Trophoblast cell (in vitro differentiated cells and primary cell): Measurements from ENCODE around the gene MYCN.
"Not testable (repeated sequence)": the region's sequence is repeated elsewhere in the genome, so short reads cannot be mapped to it uniquely, and the experiment has no call there.

ENCODE experiments used
- DNase-seq, 2 donors: peaks; one replicate each; pipeline ENCODE4 v3.0.0-alpha.2; 2016
- H2AFZ ChIP-seq: 2 replicates; pipeline ENCODE4 v1.6.1; 2013; ENCODE audit warnings: low read length, moderate library complexity, mild to moderate bottlenecking; ENCODE audit not compliant: insufficient read depth, poor library complexity
- H2AK5ac ChIP-seq: 2 replicates; pipeline ENCODE4 v1.6.1; 2013; ENCODE audit warnings: mild to moderate bottlenecking, low read length
- H2BK120ac ChIP-seq: 2 replicates; pipeline ENCODE4 v1.6.1; 2013; ENCODE audit warnings: low read length, mild to moderate bottlenecking, moderate library complexity; ENCODE audit not compliant: insufficient read depth, poor library complexity
- H2BK12ac ChIP-seq: 2 replicates; pipeline ENCODE4 v1.6.1; 2013; ENCODE audit warnings: mild to moderate bottlenecking, low read length, moderate library complexity
- H2BK5ac ChIP-seq: 2 replicates; pipeline ENCODE4 v1.6.1; 2013; ENCODE audit warnings: low read length, low read depth, moderate library complexity, mild to moderate bottlenecking; ENCODE audit not compliant: poor library complexity
- H3K14ac ChIP-seq: 2 replicates; pipeline ENCODE4 v1.6.1; 2013; ENCODE audit warnings: mild to moderate bottlenecking, low read length
- H3K18ac ChIP-seq: 2 replicates; pipeline ENCODE4 v1.6.1; 2013; ENCODE audit warnings: mild to moderate bottlenecking, low read length
- H3K23ac ChIP-seq: 2 replicates; pipeline ENCODE4 v1.6.1; 2013; ENCODE audit warnings: low read length
- H3K27ac ChIP-seq: 2 replicates; pipeline ENCODE4 v1.5.1; 2013; ENCODE audit warnings: low read depth, mild to moderate bottlenecking, inconsistent platforms, low read length, moderate library complexity
- H3K27me3 ChIP-seq: 2 replicates; pipeline ENCODE4 v1.6.1; 2013; ENCODE audit warnings: inconsistent platforms, mild to moderate bottlenecking, low read length, moderate library complexity; ENCODE audit not compliant: insufficient read depth
- H3K36me3 ChIP-seq, 2 experiments: 1 replicate in 1 of 2; 2 replicates in 1 of 2; pipeline ENCODE4 v1.6.1; 2013; ENCODE audit warnings: low read length in 2 of 2, mild to moderate bottlenecking in 2 of 2, moderate library complexity in 1 of 2; ENCODE audit not compliant: insufficient read depth in 2 of 2, control insufficient read depth in 1 of 2
- H3K4ac ChIP-seq: 2 replicates; pipeline ENCODE4 v1.6.1; 2013; ENCODE audit warnings: low read depth, mild to moderate bottlenecking, low read length, moderate library complexity
- H3K4me1 ChIP-seq, 2 experiments: 1 replicate in 1 of 2; 2 replicates in 1 of 2; pipeline ENCODE4 v1.6.1; 2013; ENCODE audit warnings: low read length in 2 of 2, mild to moderate bottlenecking in 2 of 2, moderate library complexity in 1 of 2; ENCODE audit not compliant: insufficient read depth in 2 of 2, control insufficient read depth in 1 of 2
- H3K4me2 ChIP-seq: 2 replicates; pipeline ENCODE4 v1.6.1; 2013; ENCODE audit warnings: inconsistent platforms, mild to moderate bottlenecking, low read length, moderate library complexity
- H3K4me3 ChIP-seq: 2 replicates; pipeline ENCODE4 v1.5.1; 2013; ENCODE audit warnings: mild to moderate bottlenecking, low read depth, low read length, inconsistent platforms
- H3K79me1 ChIP-seq: one replicate; pipeline ENCODE4 v1.6.1; 2013; ENCODE audit warnings: low read length
- H3K79me2 ChIP-seq: 2 replicates; pipeline ENCODE4 v1.6.1; 2013; ENCODE audit warnings: low read length, mild to moderate bottlenecking; ENCODE audit not compliant: control insufficient read depth, insufficient read depth, poor library complexity
- H3K9ac ChIP-seq: 2 replicates; pipeline ENCODE4 v1.6.1; 2013; ENCODE audit warnings: mild to moderate bottlenecking, low read length
- H3K9me3 ChIP-seq: 2 replicates; pipeline ENCODE4 v1.6.1; 2013; ENCODE audit warnings: low read depth, mild to moderate bottlenecking, control low read depth, inconsistent platforms, low read length; ENCODE audit not compliant: insufficient read depth
- H4K12ac ChIP-seq: 2 replicates; pipeline ENCODE4 v1.6.1; 2013; ENCODE audit warnings: low read depth, mild to moderate bottlenecking, low read length, moderate library complexity
- H4K8ac ChIP-seq: 2 replicates; pipeline ENCODE4 v1.6.1; 2013; ENCODE audit warnings: low read depth, mild to moderate bottlenecking, low read length, moderate library complexity
- H4K91ac ChIP-seq: one replicate; pipeline ENCODE4 v1.6.1; 2013; ENCODE audit warnings: low read depth, mild to moderate bottlenecking, low read length, moderate library complexity
- WGBS: extraction: QIAGEN DNeasy Blood & Tissue Kit; methylation state at CpG from one replicate; pipeline ENCODE4 v1.1.7; 2013; ENCODE audit warnings: missing lambda C conversion rate; ENCODE audit not compliant: insufficient read length, insufficient coverage; ENCODE audit errors: extremely low coverage; 5-methylcytosine and 5-hydroxymethylcytosine counted together

The MYCN gene

DNA sequence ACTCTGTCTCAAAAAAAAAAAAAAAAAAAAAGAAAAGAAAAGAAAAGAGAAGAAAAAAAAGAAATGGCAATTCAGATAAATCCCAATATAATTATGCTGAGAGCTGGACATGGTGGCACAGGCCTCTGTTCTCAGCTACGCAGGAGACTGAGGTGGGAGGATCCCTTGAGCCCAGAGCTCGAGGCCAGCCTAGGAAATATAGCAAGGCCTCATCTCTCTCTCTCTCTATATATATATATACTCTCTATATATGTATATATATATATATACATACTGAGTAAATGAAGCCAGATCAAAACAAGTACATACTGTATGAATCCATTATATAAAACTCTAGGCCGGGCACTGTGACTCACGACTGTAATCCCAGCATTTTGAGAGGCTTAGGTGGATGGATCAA lies 30.6 kb upstream of the MYCN start:
- Histone ChIP-seq H2BK120ac (peak overlapping the region; percentile 13), H3K4me1 (peaks cover 3 to 11% of the 10 kb centered on the region in 2 experiments), H3K79me1 (peaks cover 9% of the 10 kb centered on the region), H3K18ac (no peak overlapping the region), H2AFZ (no peak overlapping the region), H3K4me2 (no peak overlapping the region), H3K23ac (no peak overlapping the region), H3K9me3 (no peaks in the 10 kb centered on the region), H3K27me3 (no peaks in the 10 kb centered on the region), H3K9ac (no peak overlapping the region), H2BK5ac (no peak overlapping the region), H4K91ac (no peak overlapping the region), H3K4me3 (no peak overlapping the region), H3K4ac (no peak overlapping the region), H3K36me3 (peaks cover 0 to 2% of the 10 kb centered on the region in 2 experiments), H3K27ac (no peak overlapping the region), H3K79me2 (no peaks in the 10 kb centered on the region), H2BK12ac (no peak overlapping the region), H2AK5ac (no peak overlapping the region), H4K12ac (no peak overlapping the region), H4K8ac (no peak overlapping the region), H3K14ac (no peak overlapping the region)
- WGBS: no CpG with 5 or more reads among the region's 4 CpGs
- no peak for DNase-seq

DNA sequence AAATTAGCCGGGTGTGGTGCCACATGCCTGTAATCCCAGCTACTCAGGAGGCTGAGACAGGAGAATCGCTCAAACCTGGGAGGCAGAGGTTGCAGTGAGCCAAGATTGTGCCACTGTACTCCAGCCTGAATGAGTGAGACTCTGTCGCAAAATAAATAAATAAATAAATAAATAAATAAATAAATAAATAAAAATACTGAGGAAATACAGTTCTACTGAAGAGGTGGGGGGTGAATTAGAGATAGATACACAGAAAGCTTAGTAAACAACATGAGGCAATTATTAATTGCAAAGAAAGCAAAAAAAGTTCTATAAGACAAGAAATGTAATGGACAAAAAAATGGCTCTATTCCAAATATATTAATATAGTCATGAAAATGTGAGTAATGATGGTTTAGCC lies 29.1 kb upstream of the MYCN start:
- not testable (repeated sequence) for H3K36me3 ChIP-seq, H4K91ac ChIP-seq, H3K9ac ChIP-seq, H3K9me3 ChIP-seq, H3K14ac ChIP-seq, H4K12ac ChIP-seq, H3K79me2 ChIP-seq, H3K18ac ChIP-seq, H3K27ac ChIP-seq, H2AK5ac ChIP-seq, H2BK120ac ChIP-seq, H3K79me1 ChIP-seq, H3K4me2 ChIP-seq, H2BK12ac ChIP-seq, H3K4ac ChIP-seq, H3K23ac ChIP-seq, DNase-seq, H2BK5ac ChIP-seq, H4K8ac ChIP-seq, H3K27me3 ChIP-seq, H2AFZ ChIP-seq, H3K4me3 ChIP-seq
- H3K4me1 ChIP-seq: peaks cover 6 to 11% of the 10 kb centered on the region in 2 experiments
- no CpG with 5 or more reads among the region's 3 CpGs for WGBS

- no CpG with 5 or more reads among the region's 3 CpGs for WGBS
- peaks cover 9% of the 10 kb centered on the region for H3K79me1 ChIP-seq
- no peak overlapping the region for H3K27ac ChIP-seq
Measured at GRCh38 chr2:15911686-15912085, 28.7 kb upstream of the MYCN start.

DNA sequence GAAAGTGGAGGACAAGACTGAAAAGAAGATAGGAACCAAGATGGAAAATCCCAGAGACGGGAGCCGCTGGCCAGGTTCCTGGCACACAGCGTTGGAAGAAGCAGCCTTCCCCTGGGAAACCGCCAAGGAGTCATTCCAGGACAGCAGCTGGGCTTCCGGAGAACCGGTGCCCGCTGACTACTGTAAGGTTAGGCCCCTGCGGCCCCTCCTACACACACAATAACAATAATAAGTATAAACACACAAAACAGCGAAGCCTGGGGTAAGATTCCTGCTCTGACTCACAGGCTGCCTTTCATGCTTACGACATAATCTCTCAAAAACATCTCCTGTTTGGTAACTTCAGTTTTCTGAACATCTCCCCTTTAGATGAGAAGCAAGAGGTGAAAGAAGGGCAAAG lies 28.1 kb upstream of the MYCN start:
- no peak overlapping the region for H4K91ac ChIP-seq
- H2BK12ac ChIP-seq: no peak overlapping the region
- H3K79me1 ChIP-seq: peaks cover 9% of the 10 kb centered on the region
- no peak overlapping the region for H3K18ac ChIP-seq
- H3K4me2 ChIP-seq: no peak overlapping the region
- no peak overlapping the region for H3K14ac ChIP-seq
- H2AK5ac ChIP-seq: no peak overlapping the region
- H4K12ac ChIP-seq: no peak overlapping the region
- DNase-seq: peak; percentile 93 to 96
- H2BK120ac ChIP-seq: no peak overlapping the region
- H3K27ac ChIP-seq: no peak overlapping the region
- H3K36me3 ChIP-seq: no peaks in the 10 kb centered on the region
- no peak overlapping the region for H2BK5ac ChIP-seq
- H4K8ac ChIP-seq: no peak overlapping the region
- no peak overlapping the region for H2AFZ ChIP-seq
- H3K27me3 ChIP-seq: no peaks in the 10 kb centered on the region
- WGBS: no CpG with 5 or more reads among the region's 10 CpGs
- H3K4ac ChIP-seq: no peak overlapping the region
- no peak overlapping the region for H3K23ac ChIP-seq
- H3K9ac ChIP-seq: no peak overlapping the region
- H3K9me3 ChIP-seq: no peaks in the 10 kb centered on the region
- peaks cover 6 to 11% of the 10 kb centered on the region in 2 experiments for H3K4me1 ChIP-seq
- H3K4me3 ChIP-seq: no peak overlapping the region
- H3K79me2 ChIP-seq: no peaks in the 10 kb centered on the region

More at GRCh38 chr2:15911686-15912085, 28.7 kb upstream of the MYCN start:
- Histone ChIP-seq H3K9me3 (no peaks in the 10 kb centered on the region), H4K8ac (no peak overlapping the region), H2AFZ (no peak overlapping the region), H3K79me2 (no peaks in the 10 kb centered on the region), H3K4ac (no peak overlapping the region), H4K91ac (no peak overlapping the region), H3K9ac (no peak overlapping the region), H3K14ac (no peak overlapping the region), H2BK12ac (no peak overlapping the region), H3K4me3 (no peak overlapping the region), H3K27me3 (no peaks in the 10 kb centered on the region), H2BK5ac (no peak overlapping the region), H3K23ac (no peak overlapping the region), H3K18ac (no peak overlapping the region), H3K36me3 (peaks cover 0 to 2% of the 10 kb centered on the region in 2 experiments), H2BK120ac (no peak overlapping the region), H4K12ac (no peak overlapping the region), H3K4me1 (peaks cover 6 to 11% of the 10 kb centered on the region in 2 experiments), H3K4me2 (no peak overlapping the region), H2AK5ac (no peak overlapping the region)
- no peak for DNase-seq
